Measurements from ENCODE around the gene PLD2.

The PLD2 gene

DNA sequence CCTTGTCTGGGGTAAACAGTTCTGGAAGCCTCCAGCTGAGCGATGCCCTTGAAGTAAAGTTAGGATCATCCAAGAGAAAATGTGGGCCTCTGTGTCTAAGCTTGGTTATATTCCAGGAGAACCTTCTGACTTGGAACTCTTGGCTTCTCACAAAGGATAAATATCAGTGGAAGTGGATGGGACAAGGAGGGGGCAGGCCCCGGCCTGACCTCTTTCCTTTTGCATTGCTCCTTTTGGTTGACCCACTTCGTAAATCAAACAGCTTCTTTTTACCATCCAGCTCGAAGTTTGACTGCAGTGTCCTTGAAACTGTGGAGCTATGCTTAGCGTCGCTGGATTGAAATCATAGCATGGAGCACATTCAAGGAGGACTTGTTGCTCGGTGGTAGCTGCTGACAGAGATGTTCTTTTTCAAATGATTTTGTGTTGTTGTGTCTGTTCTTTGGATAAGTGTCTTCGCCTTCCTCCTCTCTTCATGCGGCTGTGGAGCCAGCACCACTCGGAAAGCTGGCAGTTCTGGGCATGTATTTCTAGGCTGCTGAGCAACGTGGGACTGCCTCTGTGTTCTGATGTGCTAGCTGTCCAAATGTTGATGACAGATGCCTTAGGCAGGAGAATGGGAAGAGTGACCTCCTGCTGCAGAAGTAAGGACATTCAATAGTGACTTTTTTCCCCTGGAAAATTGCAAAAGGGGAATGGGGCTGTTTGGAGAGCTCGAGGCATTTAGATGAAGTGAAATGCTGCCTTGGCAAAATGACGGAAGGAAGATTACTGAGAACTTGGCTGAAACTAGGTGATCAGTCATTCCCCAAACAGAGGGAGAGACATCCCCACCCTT, 30.7 kb downstream of the PLD2 start:
- POLR2A ChIA-PET (ENCODE audit: low non-redundant PET) = interaction anchor here (0.6 kb wide), 1 partner anchor 609 kb away, joined by 3 read pairs; no protein-coding TSS in a partner anchor
- CTCF ChIA-PET = interaction anchor here (0.6 to 1.3 kb wide), 3 partner anchors 45 to 51 kb away, joined by 3 read pairs; partner anchors contain the start of gene GLTPD2
- no peak overlapping the region for H3K27ac ChIP-seq
- no peak for DNase-seq (ENCODE audit: low spot score)
- TF ChIP-seq CTCF (conservative IDR thresholded peaks at IDR 0.05; ENCODE audit: low read depth) = no peak

- no peak for TF ChIP-seq CTCF (conservative IDR thresholded peaks at IDR 0.05; ENCODE audit: low read depth)
- ChIA-PET POLR2A (ENCODE audit: low non-redundant PET) (no interaction called here), CTCF (interaction anchor here (0.6 to 1.1 kb wide), 2 partner anchors 44 to 51 kb away, joined by 3 read pairs; no protein-coding TSS in a partner anchor)
- no peak overlapping the region for H3K27ac ChIP-seq
- no peak for DNase-seq (ENCODE audit: low spot score)
Observed at GRCh38 chr17:4838309-4838785, 31.4 kb downstream of the PLD2 start.

- CTCF ChIA-PET = no interaction called here
- no peak for DNase-seq (ENCODE audit: low spot score)
- no peak for TF ChIP-seq CTCF (conservative IDR thresholded peaks at IDR 0.05; ENCODE audit: low read depth)
- POLR2A ChIA-PET (ENCODE audit: low non-redundant PET) = interaction anchor here (1.0 kb wide), 1 partner anchor 10 kb away, joined by 3 read pairs; no protein-coding TSS in a partner anchor
- H3K27ac ChIP-seq = 0 out of 2 replicates have a peak overlapping the region, but pooled peaks have one; percentile 13
Observed at GRCh38 chr17:4839221-4839620, 32.3 kb downstream of the PLD2 start.

GRCh38 chr17:4839965-4840892, 33.3 kb downstream of the PLD2 start:
- DNase-seq (ENCODE audit: low spot score) = no peak
- peak overlapping the region; percentile 27 for H3K27ac ChIP-seq
- POLR2A ChIA-PET (ENCODE audit: low non-redundant PET) = interaction anchor here (1.0 kb wide), 1 partner anchor 9 kb away, joined by 3 read pairs; no protein-coding TSS in a partner anchor
- no peak for TF ChIP-seq CTCF (conservative IDR thresholded peaks at IDR 0.05; ENCODE audit: low read depth)
- CTCF ChIA-PET = interaction anchor here (0.6 kb wide), 1 partner anchor 470 kb away, joined by 3 read pairs; no protein-coding TSS in a partner anchor

DNA sequence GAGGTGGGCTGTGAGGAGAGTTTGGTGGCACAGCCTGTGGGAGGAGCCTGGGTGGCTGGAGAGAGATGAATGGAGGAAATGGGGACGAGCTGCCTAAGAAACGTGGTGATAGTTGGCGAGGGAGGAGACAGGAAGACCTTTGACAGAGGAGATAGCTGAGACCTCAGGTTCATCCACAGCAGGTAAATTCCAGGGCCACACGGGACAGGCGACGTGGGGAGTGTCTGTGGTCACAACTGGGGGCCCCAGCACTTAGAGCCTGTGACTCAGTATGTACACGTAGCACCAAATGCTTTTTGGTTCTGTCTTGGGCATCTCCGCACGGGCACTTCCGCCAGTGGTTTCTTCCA, 33.9 kb downstream of the PLD2 start:
- H3K27ac ChIP-seq = peak overlapping the region; percentile 27
- no peak for TF ChIP-seq CTCF (conservative IDR thresholded peaks at IDR 0.05; ENCODE audit: low read depth)
- DNase-seq (ENCODE audit: low spot score) = no peak
- CTCF ChIA-PET = interaction anchor here (0.6 kb wide), 1 partner anchor 471 kb away, joined by 3 read pairs; no protein-coding TSS in a partner anchor
- POLR2A ChIA-PET (ENCODE audit: low non-redundant PET) = no interaction called here

DNA sequence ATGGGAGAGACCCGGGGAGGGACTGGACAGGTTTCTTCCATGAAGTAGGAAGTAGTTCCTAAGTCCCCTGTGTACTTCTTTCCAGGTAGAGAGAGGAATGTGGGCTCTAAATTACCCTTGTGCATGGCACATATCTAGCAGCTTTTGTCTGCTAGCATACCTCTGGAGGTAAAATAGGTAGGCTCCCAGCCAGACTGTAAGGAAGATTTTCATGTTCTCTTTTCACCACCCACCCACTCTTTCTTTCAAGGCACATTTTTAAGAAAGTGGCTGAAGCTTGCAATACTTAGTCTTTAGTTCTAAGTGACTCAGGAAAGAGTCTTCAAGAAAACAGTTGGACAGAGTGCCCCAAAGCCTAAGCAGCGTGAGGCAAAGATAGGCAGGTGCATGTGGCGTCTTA, 35.4 kb downstream of the PLD2 start:
- TF ChIP-seq CTCF (conservative IDR thresholded peaks at IDR 0.05; ENCODE audit: low read depth) = no peak
- POLR2A ChIA-PET (ENCODE audit: low non-redundant PET) = no interaction called here
- CTCF ChIA-PET = no interaction called here
- H3K27ac ChIP-seq = no peak overlapping the region; the same call in 1 of the 2 replicates
- no peak for DNase-seq (ENCODE audit: low spot score)
